Endodermal cell (in vitro differentiated cells): ENCODE data around the gene ADAMTS16. TPM values are rescaled to one million over a fixed set of nuclear protein-coding genes. Genes with fewer than 3 reads are reported as not detected.

Source experiments
- DNase-seq: peaks from one replicate; pipeline ENCODE4 v3.0.0-alpha.2; 2017
- H3K27ac ChIP-seq: 2 replicates; pipeline ENCODE4 v1.5.1; 2013; ENCODE audit warnings: mild to moderate bottlenecking, low read depth, low read length, moderate library complexity
- H3K27me3 ChIP-seq: 2 replicates; pipeline ENCODE4 v1.6.1; 2013; ENCODE audit warnings: mild to moderate bottlenecking, low read length, moderate library complexity; ENCODE audit not compliant: insufficient read depth, control insufficient read depth, poor library complexity, severe bottlenecking
- H3K36me3 ChIP-seq: 2 replicates; pipeline ENCODE4 v1.7.0; 2013; ENCODE audit warnings: mild to moderate bottlenecking, low read length, moderate library complexity; ENCODE audit not compliant: control insufficient read depth, insufficient read depth
- H3K4me1 ChIP-seq: one replicate; pipeline ENCODE4 v1.7.0; 2013; ENCODE audit warnings: low read length; ENCODE audit not compliant: control insufficient read depth, insufficient read depth
- H3K4me3 ChIP-seq: 2 replicates; pipeline ENCODE4 v1.5.1; 2013; ENCODE audit warnings: mild to moderate bottlenecking, low read length, moderate library complexity
- H3K9ac ChIP-seq: 2 replicates; pipeline ENCODE4 v1.6.1; 2013; ENCODE audit warnings: mild to moderate bottlenecking, low read length, moderate library complexity; ENCODE audit not compliant: poor library complexity, severe bottlenecking; ENCODE audit errors: extremely low read depth
- H3K9me3 ChIP-seq: 2 replicates; pipeline ENCODE4 v1.6.1; 2013; ENCODE audit warnings: mild to moderate bottlenecking, low read length, moderate library complexity; ENCODE audit not compliant: control insufficient read depth
- H3K27ac Mint-ChIP-seq: 2 replicates; pipeline ENCODE4 v1.8.0; 2020; ENCODE audit warnings: mixed read lengths
- H3K27me3 Mint-ChIP-seq: 2 replicates; pipeline ENCODE4 v1.8.0; 2021; ENCODE audit warnings: mild to moderate bottlenecking, mixed read lengths; ENCODE audit not compliant: insufficient read depth
- H3K36me3 Mint-ChIP-seq: 2 replicates; pipeline ENCODE4 v1.8.0; 2020; ENCODE audit warnings: low read depth, mixed read lengths
- H3K4me1 Mint-ChIP-seq: 2 replicates; pipeline ENCODE4 v1.8.0; 2020; ENCODE audit warnings: mixed read lengths
- H3K4me3 Mint-ChIP-seq: 2 replicates; pipeline ENCODE4 v1.8.0; 2020; ENCODE audit warnings: mild to moderate bottlenecking, moderate library complexity, mixed read lengths
- H3K9me3 Mint-ChIP-seq: 2 replicates; pipeline ENCODE4 v1.8.0; 2020; ENCODE audit warnings: mild to moderate bottlenecking, mixed read lengths
- CTCF ChIP-seq: fragments of 200-600 bp; sonication (generic); conservative IDR thresholded peaks from 2 replicates; pipeline ENCODE4 v1.5.0; 2021; ENCODE audit warnings: antibody characterized with exemption, mild to moderate bottlenecking
- WGBS, 2 experiments: methylation state at CpG; one replicate each; pipeline versions ENCODE4 v1.1.5 to v1.1.7; 2013; ENCODE audit warnings: missing lambda C conversion rate in 2 of 2, mixed read lengths in 1 of 2; ENCODE audit not compliant: insufficient coverage in 1 of 2, insufficient read length in 1 of 2; 5-methylcytosine and 5-hydroxymethylcytosine counted together
- total RNA-seq, 2 donors: library from RNA; stranded (reverse); fragmentation: NEBNext Ultra II Directional in 1 of 2; extraction: Animal tissue kit (Norgen Biotek cat#: 25700) in 1 of 2; gene quantifications; 2 replicates in 1 of 2; 3 replicates in 1 of 2; pipeline ENCODE4 v1.2.1, GENCODE V29; 2021

The ADAMTS16 gene
- total RNA-seq, 2 donors from 2014 or later: 0.77 to 7.4 TPM

- no peak overlapping the region for H3K27ac Mint-ChIP-seq
- no peak for TF ChIP-seq CTCF
Observed at GRCh38 chr5:5303242-5303641, 163.1 kb downstream of the ADAMTS16 start.

GRCh38 chr5:5304361-5305020 is 164.4 kb downstream of the ADAMTS16 start:
- H3K9ac ChIP-seq: no peak overlapping the region
- no peak overlapping the region for H3K27ac Mint-ChIP-seq
- peaks cover 21% of the 10 kb centered on the region for H3K36me3 Mint-ChIP-seq
- no peak overlapping the region for H3K4me3 Mint-ChIP-seq
- no peak overlapping the region for H3K4me3 ChIP-seq
- 84 to 86% methylated on average over 6 to 10 of the region's 10 CpGs for WGBS, 2 experiments
- H3K27ac ChIP-seq: no peak overlapping the region
- H3K9me3 ChIP-seq: no peaks in the 10 kb centered on the region
- H3K9me3 Mint-ChIP-seq: peaks cover 12% of the 10 kb centered on the region
- no peaks in the 10 kb centered on the region for H3K36me3 ChIP-seq
- H3K27me3 ChIP-seq: no peaks in the 10 kb centered on the region
- H3K4me1 ChIP-seq: no peaks in the 10 kb centered on the region
- peak; percentile 59 for DNase-seq
- H3K4me1 Mint-ChIP-seq: no peaks in the 10 kb centered on the region
- no peak for TF ChIP-seq CTCF
- H3K27me3 Mint-ChIP-seq: no peaks in the 10 kb centered on the region

More at GRCh38 chr5:5303242-5303641, 163.1 kb downstream of the ADAMTS16 start:
- Histone ChIP-seq H3K36me3 (no peaks in the 10 kb centered on the region), H3K4me1 (no peaks in the 10 kb centered on the region), H3K9ac (no peak overlapping the region), H3K27ac (no peak overlapping the region), H3K4me3 (no peak overlapping the region), H3K9me3 (no peaks in the 10 kb centered on the region), H3K27me3 (no peaks in the 10 kb centered on the region)
- Mint-ChIP-seq H3K9me3 (peaks cover 12% of the 10 kb centered on the region), H3K4me3 (no peak overlapping the region), H3K27me3 (no peaks in the 10 kb centered on the region), H3K4me1 (no peaks in the 10 kb centered on the region), H3K36me3 (peaks cover 19% of the 10 kb centered on the region)
- DNase-seq: no peak
- WGBS, 2 experiments: 93 to 100% methylated on average over 1 to 15 of the region's 15 CpGs

GRCh38 chr5:5306696-5307095 is 166.6 kb downstream of the ADAMTS16 start:
- Histone ChIP-seq H3K27ac (no peak overlapping the region), H3K27me3 (no peaks in the 10 kb centered on the region), H3K9me3 (no peaks in the 10 kb centered on the region), H3K36me3 (no peaks in the 10 kb centered on the region), H3K9ac (no peak overlapping the region), H3K4me3 (no peak overlapping the region), H3K4me1 (no peaks in the 10 kb centered on the region)
- Mint-ChIP-seq H3K27me3 (no peaks in the 10 kb centered on the region), H3K36me3 (peaks cover 12% of the 10 kb centered on the region), H3K9me3 (peaks cover 7% of the 10 kb centered on the region), H3K4me1 (no peaks in the 10 kb centered on the region), H3K27ac (no peak overlapping the region), H3K4me3 (no peak overlapping the region)
- peak; percentile 60 for DNase-seq
- no peak for TF ChIP-seq CTCF
- 87 to 89% methylated on average over 4 to 7 of the region's 7 CpGs for WGBS, 2 experiments
